NCI-H1105 treated with DMSO at 0.1 percent for 48 hours (cell line): ENCODE measurements around the gene MAGED1.
"Not testable (repeated sequence)": the region's sequence is repeated elsewhere in the genome, so short reads cannot be mapped to it uniquely, and the experiment has no call there.

Source experiments
- DNase-seq: peaks from one replicate; lab custom pipeline; 2025; lab: John Stamatoyannopoulos, UW

Gene MAGED1

GRCh38 chrX:51896626-51897025 is 3.2 kb downstream of the MAGED1 start:
- DNase-seq, result no peak

GRCh38 chrX:51899741-51900140 is 6.3 kb downstream of the MAGED1 start:
- DNase-seq, result no peak

DNA sequence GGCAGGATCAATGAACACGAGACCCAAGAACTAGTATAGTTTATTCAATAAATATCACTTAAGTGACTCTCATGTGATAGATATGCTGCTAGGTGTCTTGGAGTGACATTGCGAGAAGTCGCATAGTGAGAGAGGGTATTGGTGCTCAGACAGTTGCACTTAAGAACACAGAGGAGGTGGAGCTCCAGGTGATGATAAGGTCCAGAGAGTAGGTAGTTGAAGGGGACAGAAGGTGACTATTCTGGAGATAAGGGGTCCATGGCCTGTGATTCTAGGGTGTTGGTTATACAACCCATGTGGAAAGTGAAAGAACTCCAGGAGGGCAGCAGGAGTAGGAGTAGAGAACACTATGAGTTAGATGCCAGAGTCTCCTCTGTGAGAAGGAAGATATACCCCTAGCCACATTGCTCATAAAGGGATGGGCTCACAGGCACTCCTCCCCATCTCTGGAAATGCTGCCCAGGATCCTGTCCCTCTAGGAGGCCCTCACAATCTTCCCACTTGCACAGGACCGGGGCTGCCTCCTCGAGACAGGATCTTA is 9.2 kb downstream of the MAGED1 start:
- no peak for DNase-seq

DNA sequence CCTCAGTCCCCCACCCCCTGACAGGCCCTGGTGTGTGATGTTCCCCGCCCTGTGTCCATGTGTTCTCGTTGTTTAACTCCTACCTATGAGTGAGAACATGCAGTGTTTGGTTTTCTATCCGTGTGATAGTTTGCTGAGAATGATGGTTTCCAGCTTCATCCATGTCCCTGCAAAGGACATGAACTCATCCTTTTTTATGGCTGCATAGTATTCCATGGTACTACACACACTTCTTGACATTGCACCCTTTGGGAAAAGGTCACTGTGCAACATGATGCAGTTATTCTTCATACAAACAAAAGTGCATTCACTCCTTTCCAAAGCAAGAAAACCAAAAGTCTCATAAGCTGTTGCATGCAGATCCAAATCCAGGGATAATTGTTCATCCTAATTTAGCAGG is 11.7 kb downstream of the MAGED1 start:
- DNase-seq, result not testable (repeated sequence)

GRCh38 chrX:51905711-51906110 is 12.3 kb downstream of the MAGED1 start:
- no peak for DNase-seq

- no peak for DNase-seq
These were observed 24.2 kb downstream of the MAGED1 start for GRCh38 chrX:51917604-51918003.

- no peak for DNase-seq
These were observed 29.1 kb downstream of the MAGED1 start for GRCh38 chrX:51922561-51922960.

DNA sequence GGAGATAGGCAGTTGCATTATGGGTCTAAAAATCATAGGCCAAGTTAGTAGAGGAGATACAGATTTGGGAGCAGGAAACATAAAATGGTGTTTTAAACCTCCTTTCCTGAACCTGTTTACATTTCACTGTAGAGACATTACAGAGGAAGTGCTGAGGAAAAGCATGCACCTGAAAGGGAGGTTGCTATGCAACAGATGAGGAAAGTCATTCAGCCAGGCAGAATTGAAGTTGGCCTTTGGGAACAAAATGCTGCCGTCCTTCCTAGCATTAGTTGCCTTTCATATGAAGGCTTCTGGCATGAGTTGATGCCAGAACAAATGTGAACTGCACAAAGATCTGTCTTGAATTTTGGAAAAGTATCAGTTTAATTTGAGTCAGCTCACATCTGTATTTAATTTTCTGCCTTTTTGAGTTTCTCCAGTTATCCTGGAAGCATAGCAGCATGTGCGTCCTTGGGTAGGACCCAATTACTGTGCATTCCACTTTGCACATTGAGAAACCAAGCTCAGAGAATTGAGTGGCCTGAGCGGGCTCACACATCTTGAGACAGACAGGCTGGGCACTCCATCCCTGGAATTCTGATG is 38.2 kb downstream of the MAGED1 start:
- no peak for DNase-seq
